D721Med (cell line): Measurements from ENCODE around the gene SPATA24.

Experiments
- DNase-seq: peaks from one replicate; pipeline ENCODE4 v3.0.0; 2011; ENCODE audit warnings: low spot score; ENCODE audit not compliant: insufficient read length
- FAIRE-seq: peaks from 2 replicates; lab custom pipeline; 2011; peaks lifted over from hg19 to GRCh38; lab: Jason Lieb, UNC
- TF ChIP-seq, protein P1 (sequence below): IDR thresholded peaks from 2 replicates; pipeline ENCODE4 v1.5.1; 2012; ENCODE audit warnings: mild to moderate bottlenecking, control low read depth; ENCODE audit not compliant: insufficient read depth; ENCODE audit errors: missing control alignments

The SPATA24 gene

DNA sequence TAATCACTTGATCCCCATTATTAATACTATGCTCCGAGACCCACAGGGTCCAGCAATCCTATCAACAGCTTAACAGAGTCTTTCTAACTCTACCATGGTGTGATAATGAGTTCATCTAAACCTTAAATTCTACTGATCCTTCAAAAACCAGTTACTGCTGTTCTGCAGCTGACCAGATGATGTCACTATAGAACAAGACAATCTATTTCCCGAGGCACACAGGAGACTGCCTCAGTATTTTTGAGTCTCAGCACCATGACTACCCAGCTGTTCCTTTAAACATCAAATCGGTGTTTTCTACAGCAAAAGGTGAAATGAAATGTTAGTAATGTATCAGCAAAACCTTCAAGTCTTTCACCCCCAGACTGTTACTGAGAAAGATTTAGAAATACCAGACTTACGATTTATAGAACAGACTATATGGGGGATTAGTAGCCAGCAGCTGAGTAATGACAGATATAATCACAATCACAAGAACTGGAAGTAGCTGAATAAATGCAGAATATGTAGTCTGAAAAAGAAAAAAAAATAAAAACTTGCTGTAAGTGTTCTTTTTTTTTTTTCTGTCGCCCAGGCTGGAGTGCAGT is 18.5 kb upstream of the SPATA24 start:
- FAIRE-seq (peak; percentile 58), DNase-seq (peak; percentile 76)
- TF ChIP-seq, protein P1, sequence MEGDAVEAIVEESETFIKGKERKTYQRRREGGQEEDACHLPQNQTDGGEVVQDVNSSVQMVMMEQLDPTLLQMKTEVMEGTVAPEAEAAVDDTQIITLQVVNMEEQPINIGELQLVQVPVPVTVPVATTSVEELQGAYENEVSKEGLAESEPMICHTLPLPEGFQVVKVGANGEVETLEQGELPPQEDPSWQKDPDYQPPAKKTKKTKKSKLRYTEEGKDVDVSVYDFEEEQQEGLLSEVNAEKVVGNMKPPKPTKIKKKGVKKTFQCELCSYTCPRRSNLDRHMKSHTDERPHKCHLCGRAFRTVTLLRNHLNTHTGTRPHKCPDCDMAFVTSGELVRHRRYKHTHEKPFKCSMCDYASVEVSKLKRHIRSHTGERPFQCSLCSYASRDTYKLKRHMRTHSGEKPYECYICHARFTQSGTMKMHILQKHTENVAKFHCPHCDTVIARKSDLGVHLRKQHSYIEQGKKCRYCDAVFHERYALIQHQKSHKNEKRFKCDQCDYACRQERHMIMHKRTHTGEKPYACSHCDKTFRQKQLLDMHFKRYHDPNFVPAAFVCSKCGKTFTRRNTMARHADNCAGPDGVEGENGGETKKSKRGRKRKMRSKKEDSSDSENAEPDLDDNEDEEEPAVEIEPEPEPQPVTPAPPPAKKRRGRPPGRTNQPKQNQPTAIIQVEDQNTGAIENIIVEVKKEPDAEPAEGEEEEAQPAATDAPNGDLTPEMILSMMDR = peak; percentile 99

DNA sequence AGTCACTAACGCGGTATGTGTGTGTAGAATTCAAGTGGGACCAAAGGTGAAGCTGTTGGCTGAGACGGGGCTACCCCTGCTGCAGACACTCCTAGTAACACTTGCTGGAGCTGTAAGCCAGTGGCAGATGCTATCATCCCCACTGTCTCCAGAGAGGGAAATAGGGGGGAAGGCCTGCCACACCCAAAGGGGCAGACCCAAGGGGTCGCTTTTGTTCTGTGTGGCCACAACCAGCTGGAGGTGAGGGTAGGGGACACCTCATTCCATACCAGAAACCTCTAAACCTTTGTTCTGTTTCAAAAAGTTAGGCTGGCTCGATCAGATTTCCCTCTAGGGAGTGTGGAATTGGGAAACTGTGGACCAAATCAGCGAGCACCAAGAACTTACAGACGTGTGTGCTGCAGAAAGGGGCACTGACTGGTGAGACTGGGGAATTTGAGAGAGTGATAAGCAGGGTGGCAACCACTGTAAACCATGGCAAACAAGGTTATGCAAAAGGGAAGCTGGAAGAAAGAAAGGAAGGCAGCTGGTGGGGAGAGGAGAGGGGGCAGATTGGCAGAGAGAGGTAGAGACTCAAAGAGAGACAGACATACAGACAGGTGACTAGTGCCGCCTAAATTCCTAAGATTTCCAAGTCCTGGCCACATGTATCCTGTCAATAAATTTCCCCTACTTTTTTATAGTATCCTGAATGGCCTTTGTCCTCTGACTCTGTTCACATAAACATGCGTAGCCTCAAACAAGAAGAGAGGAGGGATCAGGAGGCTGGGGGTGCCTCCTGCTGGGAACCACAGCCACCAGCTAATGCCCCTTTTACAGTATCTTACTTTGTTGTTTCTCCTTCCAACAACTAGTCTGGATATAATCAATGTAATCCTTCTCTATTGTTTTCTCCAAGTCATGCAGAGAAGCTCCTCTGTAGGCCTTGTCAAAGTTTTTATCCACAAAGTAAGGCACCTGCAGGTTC is 15.6 kb upstream of the SPATA24 start:
- FAIRE-seq (no peak), DNase-seq (no peak)
- TF ChIP-seq, protein P1 = no peak

DNA sequence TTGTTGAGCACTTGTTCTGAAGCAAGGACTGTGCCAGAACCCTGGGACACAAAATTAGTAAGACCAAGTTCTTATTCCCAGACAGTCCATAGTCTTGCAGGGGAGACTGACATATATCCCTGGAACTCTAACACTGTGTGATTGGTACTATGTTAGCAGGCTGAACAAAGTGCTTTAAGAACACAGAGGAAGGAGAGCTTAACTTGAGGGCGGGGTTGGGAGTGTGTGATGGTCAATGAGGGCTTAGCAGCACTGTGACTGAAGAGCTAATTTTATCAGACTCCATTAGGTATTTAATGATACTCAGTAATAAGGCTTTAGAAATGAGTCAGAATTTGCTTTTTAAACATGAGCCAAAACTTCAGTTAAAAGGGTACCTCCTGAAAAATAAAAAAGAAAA is 14.9 kb upstream of the SPATA24 start:
- FAIRE-seq (no peak), DNase-seq (no peak)
- TF ChIP-seq, protein P1 = no peak

DNA sequence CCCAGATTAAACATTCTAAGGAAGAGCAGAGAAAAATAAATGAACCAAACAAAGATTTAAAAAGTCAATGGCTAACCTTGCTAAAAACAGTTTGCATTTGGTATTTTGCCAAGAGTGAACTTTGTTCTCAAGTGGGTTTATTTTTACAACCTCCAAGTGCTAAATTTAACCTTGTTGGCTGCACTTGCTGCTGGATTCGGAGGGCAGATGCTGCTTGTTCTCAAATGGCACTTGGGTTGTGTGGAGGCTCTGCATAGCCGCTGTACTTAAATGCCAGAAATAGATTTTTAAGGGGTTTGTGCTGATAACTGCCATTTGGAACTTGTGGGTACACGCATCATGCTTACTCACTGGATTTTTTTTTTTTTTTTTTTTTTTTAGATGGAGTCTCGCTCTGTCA is 13.3 kb upstream of the SPATA24 start:
- no peak for DNase-seq
- TF ChIP-seq, protein P1 = no peak
- FAIRE-seq = no peak

DNA sequence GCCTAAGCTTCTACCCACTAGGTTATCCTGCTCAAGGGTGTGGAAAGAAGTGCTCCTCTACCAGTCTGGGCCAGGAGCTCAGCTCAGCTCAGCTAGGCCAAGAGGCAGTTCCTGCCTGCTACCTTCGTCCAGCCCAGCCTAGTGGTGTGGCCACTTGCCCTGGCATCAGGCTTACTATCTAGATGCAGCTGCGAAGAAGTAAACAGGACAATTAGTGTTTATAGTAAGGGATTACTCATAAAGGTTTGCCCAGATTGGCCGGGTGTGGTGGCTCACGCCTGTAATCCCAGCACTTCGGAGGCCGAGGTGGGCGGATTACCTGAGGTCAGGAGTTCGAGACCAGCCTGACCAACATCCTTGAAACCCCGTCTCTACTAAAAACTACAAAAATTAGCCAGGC is 12.8 kb upstream of the SPATA24 start:
- TF ChIP-seq, protein P1 = no peak
- no peak for DNase-seq
- no peak for FAIRE-seq

DNA sequence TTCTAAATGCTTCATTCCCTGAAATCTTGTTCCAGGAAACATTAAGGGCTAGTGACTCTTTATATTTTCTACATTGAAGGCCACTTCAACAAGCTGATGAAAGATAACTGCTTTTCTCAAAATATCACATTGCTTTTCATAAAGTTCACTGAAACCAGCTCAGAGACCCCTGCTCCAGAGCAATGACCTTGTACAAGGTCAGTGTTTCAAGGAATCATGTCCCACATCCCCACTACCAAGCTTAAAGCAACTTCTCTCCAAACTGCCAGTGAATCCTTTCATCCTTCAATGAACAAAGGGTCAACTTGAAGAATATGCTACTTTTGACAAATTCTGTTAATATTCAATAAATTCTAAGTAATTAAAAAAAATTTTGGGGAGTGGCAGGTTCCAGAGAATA is 12.0 kb upstream of the SPATA24 start:
- DNase-seq = no peak
- FAIRE-seq = no peak
- TF ChIP-seq, protein P1 = no peak
